Spleen (tissue), 7 donors: ENCODE results near the gene DIP2C.

Experiments
- CTCF ChIP-seq, 11 experiments: fragments of 200-600 bp in 7 of 11; fragments of 450-650 bp in 4 of 11; sonication (generic) in 4 of 11; IDR thresholded peaks in 8 of 11; conservative IDR thresholded peaks in 3 of 11; 1 replicate in 7 of 11; 2 replicates in 4 of 11; pipeline versions ENCODE4 v1.4.0 to v1.8.0; 2016 to 2021; ENCODE audit warnings: antibody characterized with exemption in 11 of 11, inconsistent platforms in 4 of 11, mild to moderate bottlenecking in 1 of 11
- POLR2A ChIP-seq, 3 donors: fragments of 450-650 bp; IDR thresholded peaks; one replicate each; pipeline ENCODE4 v1.5.1; 2017; ENCODE audit warnings: antibody characterized with exemption in 3 of 3, mild to moderate bottlenecking in 1 of 3
- POLR2AphosphoS5 ChIP-seq, 3 donors: sonication (generic); formaldehyde crosslinking; IDR thresholded peaks; one replicate each; pipeline ENCODE4 v1.5.1; 2017; ENCODE audit warnings: antibody characterized with exemption in 3 of 3
- donor health status: DM: no; HTN: no; CAD: no; lungs with moderate emphysema.
- donor health status: DM: no; HTN: no; CAD: no.
- donor health status: DM: no; HTN: no; CAD: no.

- no peak for TF ChIP-seq CTCF (IDR thresholded peaks at IDR 0.05 in 8 of 11, conservative IDR thresholded peaks at IDR 0.05 in 3 of 11)
- TF ChIP-seq POLR2A (IDR thresholded peaks at IDR 0.05), result no peak
- no peak for TF ChIP-seq POLR2AphosphoS5 (IDR thresholded peaks at IDR 0.05)
Measured at GRCh38 chr10:679556-679955, 9.9 kb downstream of the DIP2C start.
